Astrocyte (in vitro differentiated cells and primary cell): ENCODE measurements around the gene SLCO3A1.

Experiments used
- CTCF ChIP-seq: IDR thresholded peaks from 2 replicates; pipeline ENCODE4 v1.5.1; 2011; ENCODE audit warnings: low read depth, mild to moderate bottlenecking, inconsistent platforms, low read length, moderate library complexity; ENCODE audit not compliant: insufficient read depth
- EZH2 ChIP-seq: IDR thresholded peaks from 2 replicates; pipeline ENCODE4 v1.6.1; 2012; ENCODE audit warnings: mild to moderate bottlenecking, low read length, inconsistent platforms; ENCODE audit not compliant: insufficient read depth

DNA sequence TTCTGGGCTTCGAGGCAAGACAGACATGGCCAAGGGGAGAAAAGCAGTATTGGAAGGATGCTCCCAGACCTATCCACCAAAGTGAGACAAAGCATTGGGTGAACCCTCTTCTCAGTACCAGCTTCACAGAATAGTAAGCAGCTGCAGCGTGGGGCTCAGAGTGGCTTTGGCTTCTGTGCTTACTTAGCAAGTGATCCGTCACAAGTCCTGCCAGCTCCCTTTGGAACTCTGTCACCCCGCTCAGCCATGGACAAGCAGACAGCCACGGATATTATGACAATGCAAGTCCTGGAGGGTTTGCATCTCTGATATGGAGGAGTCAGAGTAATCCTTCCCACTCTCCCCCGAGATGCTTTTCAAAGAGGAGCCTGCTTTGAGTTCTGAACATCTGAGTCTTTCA, 90.8 kb downstream of the SLCO3A1 start:
- TF ChIP-seq EZH2: no peak
- TF ChIP-seq CTCF: no peak
